HG02571 (cell line): ENCODE results near the gene DIDO1.

Source experiments
- ATAC-seq: cut with Tn5 transposase; IDR thresholded peaks from one replicate; pipeline ENCODE4 v1.9.1; 2021; ENCODE audit warnings: mild to moderate bottlenecking, moderate library complexity; ENCODE audit not compliant: unreplicated experiment

The DIDO1 gene

DNA sequence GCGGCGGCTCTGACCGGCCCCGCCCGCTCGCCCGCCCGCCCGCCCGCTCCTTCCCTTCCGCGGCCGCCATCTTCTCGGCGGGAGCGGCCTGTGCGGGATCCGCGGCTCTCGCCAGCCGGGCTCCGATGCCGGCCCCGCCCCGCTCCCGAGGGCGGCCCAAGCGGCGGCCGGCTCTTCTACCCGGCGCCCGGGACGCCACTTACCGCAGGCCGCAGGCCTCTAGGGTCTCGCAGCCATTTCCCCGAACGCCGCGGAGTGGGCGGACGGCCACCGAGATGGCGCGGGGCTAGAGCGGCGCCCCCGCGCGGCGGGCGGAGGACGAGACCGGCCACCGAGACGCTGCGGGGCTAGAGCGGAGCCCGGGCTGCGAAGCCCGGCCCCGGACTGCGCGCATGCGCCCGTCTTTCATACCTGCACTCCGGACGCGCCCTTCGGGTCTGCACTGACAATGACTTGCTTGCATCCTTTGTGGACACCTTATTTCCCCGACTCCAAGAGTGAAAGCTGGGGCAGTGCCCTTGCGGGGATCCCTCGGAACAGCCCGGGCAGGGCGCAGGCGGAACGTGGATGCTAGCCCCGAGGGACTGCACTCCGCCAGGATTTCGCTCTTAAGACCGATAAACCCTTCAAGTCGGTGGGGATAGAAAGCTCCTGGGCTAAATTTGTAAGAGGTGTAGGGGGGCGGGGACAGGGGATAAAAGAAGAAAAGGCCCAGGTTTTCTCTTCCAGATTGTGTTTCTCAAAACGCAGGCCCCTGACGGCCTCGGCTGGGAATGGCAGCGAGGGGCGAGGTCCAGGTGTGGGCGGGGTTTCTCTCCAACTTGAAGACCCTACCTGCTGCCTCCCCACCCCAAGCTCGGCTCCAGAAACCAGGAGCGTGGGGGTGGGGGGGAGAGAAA is at the start of gene DIDO1:
Gene DIDO1, minus strand, starts transcription at position 277 of the 899 bp plus-strand sequence.
- ATAC-seq: peak; percentile 74

GRCh38 chr20:62975251-62975760 is 49.0 kb upstream of the DIDO1 start:
- no peak for ATAC-seq

DNA sequence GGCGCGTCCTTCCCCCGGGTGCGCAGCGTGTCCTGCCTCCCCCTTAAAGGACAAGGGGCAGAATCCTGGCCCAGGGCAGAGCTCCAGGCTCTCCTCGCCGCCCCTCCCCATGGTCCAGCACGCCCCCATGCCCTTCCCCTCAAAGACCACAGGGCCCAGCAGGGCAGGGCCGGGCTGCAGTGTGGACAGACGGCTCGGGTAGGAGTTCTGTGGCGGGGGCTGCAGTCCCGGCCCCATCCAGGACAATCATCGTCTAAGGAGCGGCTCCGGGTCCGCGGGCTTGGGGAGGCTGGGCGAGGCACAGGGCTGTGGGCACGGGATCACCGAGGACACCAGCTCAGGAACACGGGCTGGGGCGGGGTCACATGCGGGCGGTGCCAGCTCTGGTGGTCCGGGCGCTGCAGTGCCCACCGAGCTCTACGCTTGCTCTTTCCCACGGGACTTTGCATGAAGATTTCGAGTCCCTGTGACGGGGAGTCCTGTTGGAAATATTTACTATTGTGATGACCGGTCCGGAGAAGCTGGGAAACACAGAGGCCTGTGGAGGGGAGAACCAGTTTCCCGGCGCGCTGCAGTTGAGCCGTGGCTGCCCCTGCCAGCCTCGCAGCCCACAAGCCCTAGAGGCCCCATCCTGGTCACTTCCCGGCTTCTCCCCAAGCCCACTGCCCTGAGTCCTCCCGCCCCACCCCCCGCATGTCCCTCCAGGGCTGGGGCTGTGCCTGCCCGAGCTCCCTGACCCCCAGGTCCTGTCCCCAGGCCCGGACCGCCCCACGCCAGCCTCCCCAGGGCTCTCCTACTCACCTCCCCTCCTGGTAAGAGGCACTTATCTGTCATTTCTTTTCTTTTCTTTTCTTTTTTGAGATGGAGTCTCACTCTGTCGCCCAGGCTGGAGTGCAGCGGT is 46.8 kb upstream of the DIDO1 start:
- ATAC-seq: no peak

DNA sequence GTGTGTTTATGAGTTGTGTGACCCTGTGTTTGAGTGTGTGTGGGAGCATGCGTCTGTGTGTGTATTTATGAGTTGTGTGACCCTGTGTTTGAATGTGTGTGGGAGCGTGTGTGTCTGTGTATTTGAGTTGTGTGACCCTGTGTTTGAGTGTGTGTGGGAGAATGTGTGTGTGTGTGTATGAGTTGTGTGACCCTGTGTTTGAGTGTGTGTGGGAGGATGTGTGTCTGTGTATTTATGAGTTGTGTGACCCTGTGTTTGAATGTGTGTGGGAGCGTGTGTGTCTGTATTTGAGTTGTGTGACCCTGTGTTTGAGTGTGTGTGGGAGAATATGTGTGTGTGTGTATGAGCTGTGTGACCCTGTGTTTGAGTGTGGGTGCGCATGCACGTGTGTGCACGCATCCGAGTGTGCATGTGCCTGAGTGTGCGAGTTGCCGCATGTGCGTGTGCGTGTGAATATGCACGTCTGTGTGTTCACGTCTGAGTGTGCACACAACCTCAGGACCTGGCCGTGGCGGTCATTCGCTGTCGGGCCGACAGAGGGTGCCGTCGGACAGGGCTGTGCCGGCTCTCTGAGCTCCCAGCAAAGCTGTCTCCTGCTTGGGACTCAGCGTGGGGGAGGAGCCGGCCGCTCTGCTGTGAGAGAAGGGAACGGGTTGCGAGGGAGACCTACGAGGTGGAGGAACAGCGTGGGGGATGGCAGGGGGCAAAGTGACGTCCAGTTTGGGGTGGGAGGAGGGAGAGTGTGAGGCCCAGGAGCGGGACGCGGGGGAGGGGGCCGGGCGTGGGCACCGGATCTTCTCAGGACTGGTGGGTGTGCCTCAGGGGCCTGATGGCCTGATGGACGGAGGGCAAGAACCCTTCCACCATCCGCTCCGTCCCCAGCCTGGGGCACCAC is 45.9 kb upstream of the DIDO1 start:
- ATAC-seq: no peak

GRCh38 chr20:62971211-62971949 is 45.1 kb upstream of the DIDO1 start:
- no peak for ATAC-seq

GRCh38 chr20:62970307-62971210 is 44.3 kb upstream of the DIDO1 start:
- ATAC-seq: no peak

DNA sequence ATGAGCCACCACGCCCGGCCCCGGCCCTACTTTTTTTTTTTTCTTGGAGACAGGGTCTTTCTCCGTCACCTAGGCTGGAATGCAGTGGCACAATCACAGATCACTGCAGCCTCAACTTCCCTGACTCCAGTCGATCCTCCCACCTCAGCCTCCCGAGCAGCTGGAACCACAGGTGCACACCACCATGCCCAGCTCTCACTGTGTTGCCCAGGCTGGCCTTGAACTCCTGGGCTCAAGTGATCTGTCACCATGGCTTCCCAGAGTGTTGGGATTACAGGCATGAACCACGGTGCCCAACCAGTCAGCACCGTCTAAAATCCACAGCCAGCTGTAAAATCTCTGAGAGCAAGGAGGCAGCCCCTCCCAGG is 43.6 kb upstream of the DIDO1 start:
- no peak for ATAC-seq

DNA sequence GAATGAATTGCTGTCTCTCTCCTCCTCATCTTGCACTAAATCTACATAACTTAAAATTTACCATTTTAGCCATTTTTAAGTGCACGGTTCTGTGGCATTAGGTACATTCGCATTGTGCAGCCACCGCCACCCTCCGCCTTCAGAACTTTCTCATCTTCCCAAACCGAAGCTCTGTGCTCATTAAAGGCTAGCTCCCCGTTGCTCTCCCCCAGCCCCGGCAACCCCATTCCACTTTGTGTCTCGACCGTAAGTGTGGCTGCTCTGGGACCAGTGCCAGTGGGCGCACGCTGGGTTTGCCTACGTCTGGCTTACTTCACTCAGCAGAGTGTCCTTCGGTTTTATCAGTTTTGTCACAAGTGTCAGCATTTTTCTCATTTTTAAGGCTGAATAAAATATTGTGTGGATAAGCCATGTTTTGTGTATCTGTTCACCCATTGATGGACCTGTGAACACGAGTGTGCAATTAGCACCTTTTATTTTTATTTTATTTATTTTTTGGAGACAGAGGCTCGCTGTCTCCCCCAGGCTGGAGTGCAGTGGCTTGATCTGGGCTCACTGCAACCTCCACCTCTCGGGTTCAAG is 43.0 kb upstream of the DIDO1 start:
- ATAC-seq: no peak

DNA sequence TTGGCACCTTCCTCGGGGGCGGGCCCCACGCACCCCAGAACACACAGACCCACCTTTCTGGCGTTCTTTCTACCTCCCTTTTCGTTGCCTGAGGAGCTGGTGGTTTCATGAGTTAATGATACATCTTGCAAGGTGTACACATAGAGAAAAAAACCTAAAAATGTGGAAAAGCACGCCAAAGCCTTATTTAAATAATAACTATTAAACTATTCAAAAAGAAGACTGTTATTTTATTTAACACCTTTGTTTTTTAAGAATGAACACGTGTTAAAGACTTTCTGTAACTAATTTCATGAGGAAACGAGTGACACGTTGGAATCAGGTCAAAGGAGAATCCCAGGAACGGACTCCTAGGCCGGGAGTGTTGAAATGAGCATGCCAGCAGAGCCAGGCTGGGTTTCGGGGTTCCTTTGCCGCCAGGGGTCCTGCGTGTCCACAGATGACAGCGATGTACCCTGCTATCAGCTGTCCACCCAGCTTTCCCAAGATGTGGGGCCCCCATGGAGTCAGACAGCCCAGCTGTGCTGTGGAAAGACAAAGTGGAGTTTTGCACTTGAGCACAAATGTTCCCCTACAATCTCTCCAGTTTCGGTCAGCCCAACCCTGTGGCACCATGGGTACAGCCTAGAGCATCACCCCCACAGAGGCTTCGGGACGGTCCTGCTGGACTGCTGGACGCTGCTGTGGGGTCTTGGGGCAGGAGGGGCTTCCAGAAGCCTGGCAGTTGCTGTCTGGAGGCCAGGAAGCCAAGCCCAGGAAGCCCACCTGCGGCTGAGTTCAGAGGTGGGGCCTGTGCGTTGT is 42.3 kb upstream of the DIDO1 start:
- ATAC-seq: no peak

DNA sequence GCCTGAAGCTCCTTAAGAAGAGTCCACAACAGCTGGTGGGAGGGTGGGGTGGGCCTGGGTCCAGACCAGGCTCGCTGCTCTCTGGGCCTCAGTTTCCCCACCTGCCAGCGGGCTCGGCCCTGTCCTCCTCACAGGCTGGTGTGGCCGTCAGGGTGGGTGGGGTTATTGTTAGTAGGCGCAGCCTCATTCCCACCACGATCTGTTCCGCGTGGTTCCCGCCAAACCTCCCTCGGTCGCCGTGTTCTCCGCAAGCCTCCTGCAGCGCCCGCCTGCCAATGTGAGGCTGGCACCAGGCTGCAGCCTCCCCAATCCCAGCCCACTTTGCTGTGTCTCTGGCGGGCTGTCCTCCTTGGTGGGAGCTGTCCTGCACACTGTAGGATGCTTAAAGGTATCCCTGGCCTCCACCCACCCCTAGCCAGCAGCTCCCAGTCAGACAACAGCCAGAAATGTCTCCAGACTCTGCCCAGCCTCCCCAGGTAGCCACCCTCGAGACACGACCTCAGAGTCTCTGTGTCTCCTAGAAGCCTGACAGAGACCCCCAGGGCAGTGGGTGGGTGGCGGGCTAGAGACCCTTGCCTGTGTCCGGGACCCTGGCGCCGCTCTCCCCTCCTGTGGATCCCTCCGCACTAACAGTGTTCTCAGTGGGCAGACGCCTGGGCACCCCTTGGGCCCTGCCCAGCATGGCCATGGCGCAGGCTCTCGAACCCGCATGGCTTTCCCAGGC is 41.5 kb upstream of the DIDO1 start:
- no peak for ATAC-seq

DNA sequence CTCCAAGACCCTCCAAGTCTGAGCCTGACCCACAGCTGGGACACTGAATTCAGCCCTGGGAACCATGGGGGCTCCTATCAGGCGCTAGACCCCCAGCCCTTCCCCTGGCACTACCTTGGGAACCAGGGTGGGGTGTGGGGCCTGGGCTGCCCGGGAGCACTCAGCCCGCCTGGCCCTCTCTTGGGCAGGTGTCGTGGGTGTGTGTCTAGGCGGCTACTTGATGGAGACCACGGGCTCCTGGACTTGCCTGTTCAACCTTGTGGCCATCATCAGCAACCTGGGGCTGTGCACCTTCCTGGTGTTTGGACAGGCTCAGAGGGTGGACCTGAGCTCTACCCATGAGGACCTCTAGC is 40.8 kb upstream of the DIDO1 start:
- ATAC-seq: no peak

- no peak for ATAC-seq
Observed at GRCh38 chr20:62966212-62967148, 40.2 kb upstream of the DIDO1 start.

DNA sequence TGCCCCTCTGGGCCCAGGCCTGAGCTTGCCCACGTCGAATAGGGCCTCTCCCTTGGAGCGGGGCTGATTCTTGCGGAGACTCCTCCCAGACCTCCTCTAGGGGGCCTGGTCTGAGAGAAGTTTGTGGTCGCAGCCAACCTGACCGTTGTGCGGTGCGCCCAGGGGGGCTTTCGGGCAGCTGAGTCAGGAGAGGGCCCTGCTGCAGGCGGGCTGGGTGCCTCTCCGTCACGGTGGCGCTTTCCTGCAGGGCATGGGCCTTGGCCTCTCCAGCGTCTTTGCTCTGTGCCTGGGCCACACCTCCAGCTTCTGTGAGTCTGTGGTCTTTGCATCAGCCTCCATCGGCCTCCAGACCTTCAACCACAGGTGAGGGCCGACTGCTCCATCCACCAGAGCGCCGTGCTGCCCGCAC is 39.1 kb upstream of the DIDO1 start:
- no peak for ATAC-seq

DNA sequence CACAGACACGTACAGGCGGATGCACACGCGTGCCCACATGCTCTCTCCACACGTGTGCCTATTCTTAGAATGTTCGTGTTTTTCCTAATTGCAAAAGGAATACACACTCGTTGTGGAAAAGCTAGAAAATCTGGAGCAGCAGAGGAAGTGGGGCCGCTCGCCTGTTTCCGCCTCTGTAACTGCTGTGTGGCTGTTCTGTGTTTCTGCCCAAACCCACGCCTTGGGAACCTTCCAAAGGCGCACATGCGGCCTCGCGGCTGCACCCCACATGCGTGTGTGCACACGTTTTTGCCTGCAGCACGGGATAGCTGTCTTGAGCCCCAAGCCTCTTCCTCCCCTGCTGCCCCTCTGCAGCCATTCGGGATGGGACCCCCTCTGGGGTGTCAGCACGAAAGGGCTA is 38.4 kb upstream of the DIDO1 start:
- no peak for ATAC-seq

DNA sequence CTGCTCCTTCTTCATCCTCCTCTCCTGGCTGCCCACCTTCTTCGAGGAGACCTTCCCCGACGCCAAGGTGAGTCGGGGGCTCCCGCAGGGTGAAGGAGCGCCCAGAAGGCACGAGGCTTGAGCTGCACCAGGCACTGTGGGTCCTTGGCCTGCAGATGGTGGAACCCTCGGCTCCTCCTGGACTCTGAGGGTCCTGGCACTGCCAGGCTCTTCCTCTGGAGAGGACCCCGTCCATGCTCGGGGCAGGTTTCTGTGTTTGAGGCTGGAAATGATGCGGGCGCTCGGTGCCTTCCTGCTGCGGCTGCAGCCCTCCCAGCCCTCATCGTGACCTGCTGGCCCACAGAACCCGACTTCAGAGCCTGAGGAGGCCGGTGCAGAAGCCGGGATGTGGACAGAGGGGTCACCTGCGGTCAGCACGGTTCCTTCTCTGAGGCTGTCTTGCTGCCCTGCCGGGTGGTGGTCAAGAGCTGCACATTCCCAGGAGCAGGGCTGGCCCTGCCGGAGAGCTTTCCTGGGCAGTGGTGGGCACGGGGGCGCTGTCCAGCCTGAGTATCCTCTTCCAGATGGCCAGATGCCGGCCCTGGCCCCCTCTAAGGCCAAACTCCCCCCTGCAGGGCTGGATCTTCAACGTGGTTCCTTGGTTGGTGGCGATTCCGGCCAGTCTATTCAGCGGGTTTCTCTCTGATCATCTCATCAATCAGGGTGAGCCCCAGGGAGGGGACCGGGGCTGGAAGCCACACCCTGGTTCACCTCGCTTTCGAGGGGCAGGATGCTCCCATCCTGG is 37.5 kb upstream of the DIDO1 start:
- ATAC-seq: no peak
